ENCODE measurements around the gene HSPA12B. TPM values are rescaled to one million over a fixed set of nuclear protein-coding genes. Genes with fewer than 3 reads are reported as not detected.

The HSPA12B gene
- total RNA-seq, 4 donors from 2014 or later = 7.7 to 58.2 (median 19.3) TPM

DNA sequence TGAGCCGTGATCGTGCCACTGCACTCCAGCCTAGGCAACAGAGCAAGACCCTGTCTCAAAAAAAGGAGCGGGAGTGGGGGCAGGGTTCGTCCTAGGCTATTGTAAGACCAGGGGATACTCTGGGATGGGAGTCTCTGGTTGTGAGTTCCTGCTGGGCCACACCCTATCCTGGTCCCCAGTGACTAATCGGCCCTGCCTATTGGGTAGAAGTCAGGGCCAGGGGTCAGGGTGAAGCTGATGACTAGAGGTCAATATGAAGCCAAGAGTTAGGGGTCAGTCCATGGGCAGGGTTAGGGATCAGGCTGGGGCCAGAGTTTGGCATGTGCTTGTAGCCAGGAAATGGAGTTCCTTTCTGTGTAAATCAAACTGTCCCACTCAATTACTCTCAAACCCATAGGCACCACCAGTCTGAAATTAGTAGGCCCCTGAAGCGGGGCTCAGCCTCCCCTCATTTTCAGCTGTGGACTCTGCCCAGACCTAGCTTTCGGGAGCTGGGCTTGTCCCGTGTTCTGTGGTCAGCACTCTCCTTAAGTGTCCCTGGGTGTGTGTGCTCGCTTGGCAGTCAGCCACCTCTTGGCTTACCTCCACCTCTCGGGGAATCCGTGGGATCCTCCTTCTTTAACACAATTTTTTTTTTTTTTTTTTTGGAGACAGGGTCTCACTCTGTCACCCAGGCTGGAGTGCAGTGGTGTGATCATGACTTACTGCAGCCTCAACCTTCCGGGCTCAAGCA lies 1.8 kb downstream of the HSPA12B start:
- ATAC-seq (ENCODE audit: low FRiP score) (no peak), DNase-seq (ENCODE audit: low spot score) (no peak)
- TF ChIP-seq, protein P1, sequence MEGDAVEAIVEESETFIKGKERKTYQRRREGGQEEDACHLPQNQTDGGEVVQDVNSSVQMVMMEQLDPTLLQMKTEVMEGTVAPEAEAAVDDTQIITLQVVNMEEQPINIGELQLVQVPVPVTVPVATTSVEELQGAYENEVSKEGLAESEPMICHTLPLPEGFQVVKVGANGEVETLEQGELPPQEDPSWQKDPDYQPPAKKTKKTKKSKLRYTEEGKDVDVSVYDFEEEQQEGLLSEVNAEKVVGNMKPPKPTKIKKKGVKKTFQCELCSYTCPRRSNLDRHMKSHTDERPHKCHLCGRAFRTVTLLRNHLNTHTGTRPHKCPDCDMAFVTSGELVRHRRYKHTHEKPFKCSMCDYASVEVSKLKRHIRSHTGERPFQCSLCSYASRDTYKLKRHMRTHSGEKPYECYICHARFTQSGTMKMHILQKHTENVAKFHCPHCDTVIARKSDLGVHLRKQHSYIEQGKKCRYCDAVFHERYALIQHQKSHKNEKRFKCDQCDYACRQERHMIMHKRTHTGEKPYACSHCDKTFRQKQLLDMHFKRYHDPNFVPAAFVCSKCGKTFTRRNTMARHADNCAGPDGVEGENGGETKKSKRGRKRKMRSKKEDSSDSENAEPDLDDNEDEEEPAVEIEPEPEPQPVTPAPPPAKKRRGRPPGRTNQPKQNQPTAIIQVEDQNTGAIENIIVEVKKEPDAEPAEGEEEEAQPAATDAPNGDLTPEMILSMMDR (IDR thresholded peaks at IDR 0.05) = no peak

DNA sequence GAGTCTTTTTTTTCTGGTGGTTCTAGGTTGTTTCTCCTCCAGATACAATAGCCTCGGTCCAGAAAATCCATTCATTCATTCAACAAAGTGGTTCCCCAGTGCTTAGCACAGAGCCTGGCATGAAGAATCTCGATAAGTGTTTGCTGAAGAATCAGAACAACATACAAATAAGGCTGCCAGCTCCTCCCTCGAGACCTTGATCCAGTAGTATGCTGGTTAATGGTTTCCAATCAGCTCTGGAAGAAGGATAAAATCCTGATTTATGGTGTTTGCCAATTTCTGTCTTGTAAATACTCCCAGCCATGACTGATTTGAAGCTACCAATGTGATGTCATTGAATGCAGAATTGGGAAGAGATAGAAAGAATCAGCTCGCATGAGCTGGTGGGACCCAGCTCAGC lies 3.3 kb downstream of the HSPA12B start:
- DNase-seq (ENCODE audit: low spot score) (no peak), ATAC-seq (ENCODE audit: low FRiP score) (no peak)
- TF ChIP-seq, protein P1 (IDR thresholded peaks at IDR 0.05) = no peak

DNA sequence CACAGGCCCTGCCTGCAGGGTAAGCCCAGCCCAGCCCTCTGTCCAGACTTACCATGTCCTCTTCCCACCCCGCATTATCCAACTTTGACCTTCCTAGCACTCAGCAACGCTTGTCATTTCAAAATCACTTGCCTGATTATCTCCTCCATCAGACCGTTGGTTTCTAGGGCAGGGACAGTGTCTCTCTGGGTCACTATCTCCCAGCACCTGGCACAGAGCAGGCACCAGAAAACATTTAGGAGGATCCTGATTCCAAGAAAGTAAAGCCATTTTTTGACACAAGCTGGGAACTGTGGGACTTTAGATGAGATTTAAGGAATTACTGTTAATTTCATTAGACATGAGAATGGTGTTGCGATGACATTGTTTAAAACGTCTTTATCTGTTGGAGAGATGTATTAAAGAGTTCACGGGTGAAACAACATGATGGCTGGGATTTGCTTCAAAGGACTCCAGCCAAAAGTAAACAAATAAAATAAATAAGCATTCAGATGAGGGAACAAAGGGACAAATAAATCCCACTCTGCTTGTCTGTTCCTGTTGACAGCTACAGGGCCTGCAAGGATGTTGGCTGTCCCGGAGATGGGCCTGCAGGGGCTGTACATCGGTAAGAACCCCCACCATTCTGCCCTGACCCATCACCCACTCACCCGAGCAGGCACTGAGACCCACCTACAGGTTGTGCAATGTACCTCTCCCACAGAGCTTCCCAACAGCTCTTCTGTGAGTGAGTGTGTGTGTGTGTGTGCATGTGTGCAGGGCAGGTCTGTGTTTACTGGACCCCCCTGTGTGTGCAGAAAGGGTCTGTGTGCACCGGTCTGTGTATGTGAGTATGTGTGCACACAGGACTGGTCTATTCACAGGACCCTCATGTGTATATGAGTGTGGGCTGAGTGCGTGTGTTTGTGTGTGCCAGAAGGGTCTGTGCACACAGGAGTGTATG lies 5.9 kb downstream of the HSPA12B start:
- TF ChIP-seq, protein P1 (IDR thresholded peaks at IDR 0.05) = no peak
- no peak for ATAC-seq (ENCODE audit: low FRiP score)

DNA sequence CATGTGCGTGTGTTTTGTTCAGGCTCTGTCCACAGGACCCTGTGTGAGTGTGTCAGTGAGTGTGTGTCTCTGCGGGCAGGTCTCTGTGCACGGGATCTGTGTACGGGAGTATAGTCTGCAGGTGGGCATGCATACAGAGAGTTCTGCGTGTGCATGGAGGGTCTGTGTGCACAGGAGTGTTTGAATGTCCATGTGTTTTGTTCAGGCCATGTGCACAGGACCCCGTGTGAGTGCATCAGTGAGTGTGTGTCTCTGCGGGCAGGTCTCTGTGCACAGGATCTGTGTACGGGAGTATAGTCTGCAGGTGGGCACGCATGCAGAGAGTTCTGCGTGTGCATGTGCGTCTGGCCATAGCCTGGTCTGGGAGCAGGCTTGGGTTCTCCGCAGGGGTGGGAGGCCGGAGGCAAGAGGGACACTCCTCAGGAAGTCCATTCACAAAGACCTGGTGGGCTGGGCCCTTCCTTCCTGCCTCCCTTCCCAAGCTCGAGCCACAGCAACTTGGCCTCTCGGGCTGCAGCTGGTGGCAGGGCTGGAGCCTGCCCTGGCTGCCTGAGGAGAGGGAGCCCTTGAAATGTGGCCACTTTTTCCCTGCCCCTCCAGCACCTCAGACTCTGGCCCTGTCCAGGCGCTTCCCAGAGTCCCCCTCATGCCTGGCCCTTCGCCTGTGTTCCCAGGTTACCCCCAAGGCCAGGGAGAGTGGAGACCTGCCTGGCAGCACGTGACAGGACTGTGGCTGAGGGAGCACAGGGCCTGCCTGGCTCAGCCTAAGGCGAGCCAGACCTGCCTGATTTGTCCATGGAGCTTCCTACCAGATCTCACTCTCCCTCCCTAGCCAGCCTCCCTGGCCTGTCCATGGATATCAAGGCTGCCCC lies 6.8 kb downstream of the HSPA12B start:
- TF ChIP-seq, protein P1 (IDR thresholded peaks at IDR 0.05) = no peak
- DNase-seq (ENCODE audit: low spot score) = no peak
- no peak for ATAC-seq (ENCODE audit: low FRiP score)

More for the DNA sequence above, 5.9 kb downstream of the HSPA12B start:
- no peak for DNase-seq (ENCODE audit: low spot score)

DNA sequence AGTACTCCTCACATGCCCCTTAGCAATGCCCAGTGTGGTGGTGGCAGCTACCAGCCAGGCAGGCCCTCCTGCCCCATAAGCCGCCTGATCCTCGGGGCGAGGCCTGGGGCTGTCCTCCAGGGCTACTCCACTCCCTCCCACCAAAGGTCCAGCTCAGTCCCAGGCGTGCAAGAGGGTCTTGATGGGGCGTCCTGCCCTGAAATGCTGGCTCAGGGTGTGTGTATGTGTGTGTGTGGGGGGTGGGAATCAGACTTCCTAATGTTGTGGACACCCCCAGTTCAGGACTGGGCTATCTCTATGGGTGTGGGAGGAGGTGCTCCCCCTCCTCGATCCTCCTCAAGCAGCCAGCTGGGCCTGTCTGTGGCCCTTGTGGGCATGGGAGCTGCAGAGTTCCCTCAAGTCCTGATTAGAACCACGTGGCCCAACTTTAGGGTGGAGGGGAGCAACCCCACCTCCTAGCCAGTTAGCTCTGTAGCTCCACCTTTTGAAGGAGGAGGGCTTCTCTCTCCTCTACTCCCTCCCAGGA lies 7.5 kb downstream of the HSPA12B start:
- ATAC-seq (ENCODE audit: low FRiP score) = no peak
- TF ChIP-seq, protein P1 (IDR thresholded peaks at IDR 0.05) = no peak
- DNase-seq (ENCODE audit: low spot score) = no peak

DNA sequence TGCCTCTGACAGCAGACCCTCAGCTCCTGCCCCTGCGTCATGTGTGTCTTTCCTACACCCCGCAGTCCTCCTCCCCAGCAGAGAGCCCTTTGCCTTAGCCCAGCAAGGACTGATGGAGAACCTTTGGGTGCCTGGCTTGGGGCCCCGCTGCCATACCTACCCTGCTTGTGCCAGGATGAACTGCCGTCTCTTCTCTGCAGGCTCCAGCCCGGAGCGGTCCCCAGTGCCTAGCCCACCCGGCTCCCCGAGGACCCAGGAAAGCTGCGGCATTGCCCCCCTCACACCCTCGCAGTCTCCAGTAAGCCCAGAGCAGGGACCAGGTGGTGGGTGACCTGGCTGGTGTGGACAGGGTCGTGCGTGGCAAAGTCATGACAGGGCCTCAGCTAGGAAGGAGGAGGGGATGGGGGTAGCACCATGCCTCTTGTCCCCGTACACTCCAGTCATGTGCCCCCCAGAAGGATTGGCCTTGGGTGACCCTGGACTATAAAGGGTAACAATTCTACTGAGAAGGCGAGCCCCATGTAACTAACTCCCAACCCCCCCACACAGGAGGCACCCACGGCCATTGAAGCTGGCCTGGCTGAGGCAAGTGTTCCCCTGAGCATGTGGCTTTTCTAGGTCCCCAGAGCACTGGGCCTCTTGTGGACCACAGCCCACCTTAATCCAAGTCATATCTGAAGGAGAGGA lies 8.3 kb downstream of the HSPA12B start:
- ATAC-seq (ENCODE audit: low FRiP score) = no peak
- no peak for DNase-seq (ENCODE audit: low spot score)
- TF ChIP-seq, protein P1 (IDR thresholded peaks at IDR 0.05) = no peak
